A549 treated with Mapracorat at 1 μM for 4 hours (cell line): ENCODE data around the gene MGA. TPM values are rescaled to one million over a fixed set of nuclear protein-coding genes. Genes with fewer than 3 reads are reported as not detected.

Source experiments
- total RNA-seq: library from RNA; stranded (reverse); fragments of 200-300 nt; extraction: Qiagen RNA extraction; gene quantifications from 5 replicates; pipeline ENCODE4 v1.2.3, GENCODE V29; 2022

The MGA gene
- total RNA-seq = 5.9 to 7.7 TPM (median 6.3 TPM) in 5 replicates

GRCh38 chr15:41660235-41661077 lies at the start of gene MGA:
Gene MGA, plus strand, starts transcription at chr15:41660405.

GRCh38 chr15:41774062-41774881 lies 114.1 kb downstream of the MGA start, which contains the start of gene MAPKBP1:
Gene MAPKBP1, plus strand, starts transcription at chr15:41774484. Its CDS starts 792 bp downstream, at chr15:41775276.

Other genes starting within 250 kb of the MGA start
- gene RTF1, start 243.3 kb upstream of the MGA start, total RNA-seq = 17.8 to 21.1 TPM (median 20.4 TPM) in 5 replicates
- 3.6 to 6.7 TPM (median 5.2 TPM) in 5 replicates for gene ITPKA, start 166.5 kb upstream of the MGA start, total RNA-seq
- gene LTK, start 146.6 kb upstream of the MGA start, total RNA-seq = 0.06 to 0.07 TPM (median 0.06 TPM) in 3 of 5 replicates, not detected in the others
- 8.6 to 11.9 TPM (median 11.7 TPM) in 5 replicates for gene RPAP1, start 116.1 kb upstream of the MGA start, total RNA-seq
- 13.4 to 17.3 TPM (median 15.8 TPM) in 5 replicates for gene TYRO3, start 101.2 kb upstream of the MGA start, total RNA-seq
- 3.0 to 6.0 TPM (median 4.2 TPM) in 5 replicates for gene MAPKBP1, start 114.1 kb downstream of the MGA start, total RNA-seq
- gene JMJD7, start 167.7 kb downstream of the MGA start, total RNA-seq = 2.5 to 3.7 TPM (median 2.8 TPM) in 5 replicates
- 0.78 to 2.1 TPM (median 1.7 TPM) in 5 replicates for gene PLA2G4B, start 178.4 kb downstream of the MGA start, total RNA-seq
- gene SPTBN5, start 233.6 kb downstream of the MGA start, total RNA-seq = 0.16 to 0.34 TPM (median 0.25 TPM) in 5 replicates